MM.1S (cell line): Measurements from ENCODE around the gene NFATC2.

Source experiments
- CTCF ChIP-seq: fragments of 300-600 bp; sonication (generic); IDR thresholded peaks from 2 replicates; pipeline ENCODE4 v1.5.1; 2016; ENCODE audit warnings: antibody characterized with exemption, low read length, mixed read lengths
- EZH2 ChIP-seq: fragments of 300-600 bp; sonication (generic); optimal IDR thresholded peaks from 2 replicates; pipeline ENCODE3; 2017; ENCODE audit warnings: low read depth, mild to moderate bottlenecking, antibody characterized with exemption, low read length, mixed read lengths

GRCh38 chr20:51399006-51399890, 143.3 kb downstream of the NFATC2 start:
- TF ChIP-seq EZH2 (no peak), CTCF (no peak)
